HG02759 (cell line): ENCODE data around the gene ABCG8.

Source experiments
- ATAC-seq: cut with Tn5 transposase; IDR thresholded peaks from one replicate; pipeline ENCODE4 v1.9.1; 2021; ENCODE audit warnings: mild to moderate bottlenecking, moderate library complexity; ENCODE audit not compliant: unreplicated experiment

The ABCG8 gene

DNA sequence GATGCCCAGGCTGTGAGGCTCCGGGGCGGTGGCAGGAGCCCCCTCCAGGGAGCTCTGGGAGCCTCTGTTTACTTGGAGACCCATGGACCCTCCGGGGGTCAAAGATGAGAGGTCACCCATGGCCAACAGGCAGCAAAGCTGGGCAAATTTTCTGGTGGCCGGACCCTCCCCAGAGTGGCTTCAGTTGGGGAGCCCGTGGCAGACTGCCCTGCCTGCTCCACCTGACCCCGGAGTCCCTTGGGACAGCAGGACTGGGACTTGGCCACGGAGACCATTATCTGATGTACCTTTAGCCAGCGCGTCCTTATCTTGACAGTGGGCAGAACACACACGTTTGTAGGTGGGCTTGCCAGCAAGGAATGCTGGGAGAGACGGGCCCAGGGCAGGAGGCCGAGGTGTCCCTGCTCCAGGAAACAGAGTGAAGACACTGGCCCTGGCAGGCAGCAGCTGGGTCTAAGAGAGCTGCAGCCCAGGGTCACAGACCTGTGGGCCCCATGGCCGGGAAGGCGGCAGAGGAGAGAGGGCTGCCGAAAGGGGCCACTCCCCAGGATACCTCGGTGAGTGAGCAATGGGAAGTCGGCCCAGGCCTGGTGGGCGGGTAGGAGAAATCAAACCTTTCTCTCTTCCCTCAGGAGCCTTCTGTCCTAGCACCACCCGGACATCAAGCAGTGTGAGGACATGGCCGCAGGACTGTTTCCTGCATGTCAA, at the start of gene ABCG8, which contains the start of gene ABCG5:
Gene ABCG8, plus strand, starts transcription at position 412 of the 708 bp plus-strand sequence. Its CDS starts 83 bp downstream, at position 495.
Gene ABCG5, minus strand, starts transcription at position 280 of the 708 bp plus-strand sequence. Its CDS starts 160 bp downstream, at position 120.
- ATAC-seq: no peak

DNA sequence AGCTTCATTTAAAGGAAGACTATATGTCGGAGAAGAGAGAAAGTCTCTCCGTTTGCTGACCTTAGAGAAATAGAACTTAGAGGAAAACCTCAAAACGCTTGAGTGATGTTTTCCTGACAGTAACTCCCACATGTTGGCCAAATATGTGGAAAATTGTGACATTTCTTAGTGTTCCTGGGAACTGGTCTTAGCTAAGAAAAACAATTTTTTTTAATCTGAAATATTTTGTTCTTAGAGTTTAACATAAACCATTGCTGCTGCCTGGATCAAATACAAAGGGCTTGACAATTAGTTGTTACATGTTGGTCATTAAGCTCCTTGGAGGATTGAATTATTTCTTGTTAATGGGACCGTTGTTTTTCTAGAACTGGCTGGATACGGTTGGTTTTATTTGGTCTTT, 48.6 kb upstream of the ABCG8 start:
- ATAC-seq: no peak

DNA sequence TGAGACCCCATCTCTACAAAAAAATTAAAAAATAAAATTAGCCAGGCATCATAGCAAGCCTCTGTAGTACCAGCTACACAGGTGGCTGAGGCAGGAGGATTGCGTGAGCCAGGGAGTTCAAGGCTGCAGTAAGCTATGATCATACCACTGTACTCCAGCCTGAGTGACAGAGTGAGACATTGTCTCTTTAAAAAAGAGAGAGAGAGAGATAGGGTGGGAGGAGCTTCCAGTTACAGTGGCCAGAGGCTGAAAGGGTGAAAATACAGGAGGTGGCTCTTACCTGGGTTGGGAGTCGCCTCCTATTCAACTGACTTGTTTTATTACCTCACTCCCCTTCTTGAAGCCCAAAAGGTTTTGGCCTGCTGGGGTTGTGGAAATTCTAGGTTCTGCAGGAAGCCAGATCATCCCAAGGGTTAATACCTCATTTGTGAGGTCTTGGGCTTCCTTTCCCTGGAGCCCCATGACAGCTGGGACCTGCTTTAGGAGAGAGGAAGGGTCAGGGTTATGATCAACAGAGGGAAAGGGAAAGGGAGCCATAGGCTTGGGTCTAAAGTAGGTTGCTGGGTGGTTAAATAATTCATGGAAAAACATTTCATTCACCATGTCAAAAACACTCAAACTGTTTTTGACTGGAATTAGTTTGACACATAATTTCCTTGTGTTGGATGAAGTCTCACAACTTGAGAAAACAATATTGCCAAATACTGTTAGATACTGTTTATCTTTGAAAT, 47.6 kb upstream of the ABCG8 start:
- no peak for ATAC-seq

DNA sequence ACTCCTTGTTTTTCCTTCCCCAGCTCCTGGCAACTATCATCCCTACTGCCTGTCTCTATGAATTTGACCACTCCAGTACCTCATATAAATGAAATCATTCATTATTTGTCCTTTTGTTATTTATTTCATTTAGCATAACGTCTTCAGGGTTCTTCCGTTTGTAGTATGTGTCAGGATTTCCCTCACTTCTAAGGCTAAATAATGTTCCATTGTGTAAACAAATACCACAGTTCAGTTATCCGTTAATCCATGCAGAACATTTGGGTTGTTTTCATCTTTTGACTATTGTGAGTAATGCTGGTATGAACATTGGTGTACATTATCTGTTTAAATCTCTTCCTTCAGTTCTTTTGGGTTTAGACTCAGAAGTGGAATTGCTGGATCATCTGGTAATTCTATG, 46.1 kb upstream of the ABCG8 start:
- ATAC-seq: no peak

DNA sequence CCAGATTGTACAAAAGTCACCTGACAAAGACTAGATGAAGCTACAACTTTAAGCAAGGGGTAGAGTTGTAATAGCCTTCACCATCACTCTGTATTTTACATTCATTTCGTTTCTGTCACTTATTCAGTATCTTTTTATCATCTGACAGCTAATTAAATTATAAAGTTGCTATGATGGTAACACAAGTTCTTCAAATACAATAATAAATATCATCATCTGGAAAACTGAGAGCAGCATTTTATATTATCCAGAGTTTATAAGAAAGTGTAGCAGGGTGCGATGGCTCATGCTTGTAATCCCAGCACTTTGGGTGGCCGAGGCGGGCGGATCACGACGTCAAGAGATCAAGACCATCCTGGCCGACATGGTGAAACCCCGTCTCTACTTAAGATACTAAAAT, 43.8 kb upstream of the ABCG8 start:
- ATAC-seq: no peak

DNA sequence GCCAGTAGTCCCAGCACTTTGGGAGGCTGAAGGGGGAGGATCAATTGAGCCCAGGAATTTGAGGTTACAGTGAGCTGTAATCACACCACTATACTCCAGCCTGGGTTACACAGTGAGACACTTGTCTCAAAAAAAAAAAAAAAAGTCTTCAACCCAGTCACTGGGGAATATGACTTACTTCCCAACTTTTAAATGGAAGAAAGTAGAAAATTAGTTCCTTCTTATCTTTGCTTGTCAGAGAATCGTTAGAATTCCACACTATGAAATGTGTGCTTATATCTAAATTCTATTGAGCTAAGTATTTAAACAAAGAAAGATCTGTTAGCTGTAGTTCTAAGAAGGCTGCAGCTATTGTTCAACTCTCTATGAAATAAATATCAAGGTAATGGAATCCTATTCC, 42.6 kb upstream of the ABCG8 start:
- ATAC-seq: no peak

DNA sequence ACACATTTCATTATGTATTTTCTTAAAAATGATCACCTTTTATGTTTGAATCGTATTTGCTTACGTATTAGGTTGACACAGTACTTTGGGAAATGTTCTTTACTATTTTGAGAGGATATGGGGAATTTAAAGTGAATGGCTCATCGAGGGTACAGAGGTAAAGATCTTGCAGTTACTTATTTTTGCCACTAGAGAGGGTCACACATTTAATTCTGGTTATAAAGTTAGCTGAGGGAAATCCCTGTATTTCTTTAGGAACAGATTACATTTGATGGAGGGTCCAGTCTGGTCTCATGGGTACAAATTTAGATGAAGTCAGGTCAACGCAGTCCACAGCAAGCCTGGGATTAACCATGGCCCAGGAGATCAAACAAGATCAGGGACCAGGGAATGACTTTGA, 40.5 kb upstream of the ABCG8 start:
- ATAC-seq: no peak

DNA sequence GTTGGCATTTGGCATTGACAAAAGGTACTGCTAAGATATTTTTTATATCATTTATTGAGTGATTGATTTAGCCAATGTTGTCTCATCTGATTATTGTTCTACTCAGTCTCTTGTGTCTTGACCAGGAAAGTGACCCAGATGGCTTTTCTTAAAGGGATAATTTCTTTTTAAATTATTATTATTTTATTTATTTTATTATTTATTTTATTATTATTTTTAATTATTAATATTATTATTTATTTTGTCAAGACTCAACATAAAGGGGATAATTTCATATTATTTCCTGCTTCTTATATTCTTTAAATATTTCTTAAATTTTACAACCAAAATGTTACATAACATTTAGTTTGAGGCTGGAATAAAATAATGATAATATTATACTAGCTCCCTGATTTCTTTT, 37.9 kb upstream of the ABCG8 start:
- ATAC-seq: no peak

DNA sequence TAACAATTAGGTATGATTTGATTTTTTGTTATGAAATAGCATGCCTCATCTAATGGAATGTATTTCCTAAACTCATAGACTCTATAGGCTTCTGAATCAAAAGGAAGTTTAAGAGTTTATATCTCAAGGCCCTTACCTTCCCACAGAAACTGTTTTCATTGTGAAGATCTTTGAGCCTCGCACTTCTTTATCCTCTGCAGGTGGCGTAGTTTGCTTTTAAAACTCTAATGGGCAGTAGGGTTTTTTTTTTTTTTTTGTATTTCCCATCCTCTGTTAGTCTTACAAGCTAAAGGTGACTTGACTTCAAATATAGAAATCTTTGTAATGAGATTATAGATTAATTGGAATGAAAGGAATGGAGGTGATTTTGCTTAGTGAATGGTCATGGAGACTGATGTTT, 36.6 kb upstream of the ABCG8 start:
- ATAC-seq: no peak

DNA sequence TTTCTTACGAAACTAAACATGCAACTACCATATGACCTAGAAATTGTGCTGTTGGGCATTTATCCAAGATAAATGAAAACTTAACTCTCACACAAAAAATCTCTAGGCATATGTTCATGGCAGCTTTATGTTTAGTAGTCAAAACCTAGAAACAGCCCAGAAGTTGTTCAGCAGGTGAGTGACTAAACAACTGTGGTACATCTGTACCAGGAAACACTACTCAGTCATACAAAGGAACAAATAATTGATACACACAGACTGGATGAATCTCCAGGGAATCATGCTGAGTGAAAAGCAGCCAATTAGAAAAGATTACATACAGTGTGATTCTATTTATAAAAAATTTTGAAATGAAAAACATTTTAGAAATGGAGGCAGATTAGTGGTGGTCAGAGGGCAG, 35.7 kb upstream of the ABCG8 start:
- ATAC-seq: no peak

DNA sequence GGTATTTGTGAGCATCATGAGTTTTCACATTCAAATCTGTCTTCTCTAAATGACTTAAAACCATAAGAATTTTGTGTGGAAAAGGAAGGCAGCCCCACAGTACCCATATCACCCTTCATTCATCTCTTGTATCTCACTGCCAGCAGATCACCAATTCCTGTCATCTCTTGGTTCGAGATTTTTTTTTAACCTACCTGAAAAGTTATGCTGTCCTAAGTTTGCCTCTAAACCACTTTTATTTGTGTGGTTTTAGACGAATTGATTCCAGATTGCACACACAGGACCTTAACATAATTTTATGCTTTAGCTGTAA, 32.1 kb upstream of the ABCG8 start:
- ATAC-seq: no peak

DNA sequence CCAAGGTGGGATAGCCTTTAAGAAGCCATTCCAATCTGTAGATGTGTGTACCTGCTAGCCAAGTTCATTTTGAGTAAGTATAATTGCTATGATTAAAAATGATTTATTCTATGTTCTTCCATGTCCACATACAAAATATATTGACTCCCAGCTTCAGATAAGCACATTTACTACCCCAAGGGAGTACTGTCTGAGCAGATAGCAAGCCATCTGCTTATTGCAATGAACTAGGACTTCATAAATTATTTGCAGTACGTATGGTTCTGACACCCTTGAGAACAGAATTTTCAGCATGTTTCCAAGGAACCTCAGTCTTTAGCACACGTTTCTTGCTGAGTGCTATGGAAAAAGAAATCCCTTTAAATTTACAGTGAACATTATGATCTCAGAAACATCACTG, 28.3 kb upstream of the ABCG8 start:
- no peak for ATAC-seq

DNA sequence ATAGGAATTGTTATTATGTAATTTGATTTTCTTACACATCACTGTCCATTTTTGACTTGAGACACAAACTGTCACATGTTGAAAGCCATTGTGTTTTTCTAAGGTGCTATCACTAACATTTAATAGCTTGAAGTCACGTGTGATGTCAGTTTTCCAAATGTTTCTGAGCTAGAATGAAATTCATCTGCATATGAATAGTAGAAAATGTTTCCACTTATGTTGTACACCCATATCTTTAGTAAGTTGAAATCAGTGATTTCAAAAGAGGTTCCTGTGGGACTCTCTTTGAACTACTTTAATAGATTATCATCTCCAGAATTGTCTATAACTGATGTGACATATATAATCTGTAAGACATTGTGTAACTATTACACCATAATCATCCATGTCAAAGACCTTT, 27.9 kb upstream of the ABCG8 start:
- ATAC-seq: no peak

DNA sequence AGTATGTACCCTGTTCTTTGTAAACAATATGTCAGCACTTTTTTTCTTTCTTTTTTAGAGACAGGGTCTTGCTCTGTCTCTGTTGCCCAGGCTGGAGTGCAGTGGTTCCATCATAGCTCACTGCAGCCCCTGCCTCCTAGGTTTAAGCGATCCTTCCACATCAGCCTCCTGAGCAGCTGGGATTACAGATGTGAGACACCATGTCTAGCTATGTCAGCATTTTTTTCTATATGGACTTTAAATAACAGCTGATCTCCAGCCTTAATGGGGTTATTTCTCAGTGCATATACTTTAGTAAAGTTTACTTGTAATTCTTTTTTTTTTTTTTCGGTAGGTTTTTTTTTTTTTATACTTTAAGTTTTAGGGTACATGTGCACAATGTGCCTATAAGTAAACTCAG, 26.8 kb upstream of the ABCG8 start:
- ATAC-seq: no peak

DNA sequence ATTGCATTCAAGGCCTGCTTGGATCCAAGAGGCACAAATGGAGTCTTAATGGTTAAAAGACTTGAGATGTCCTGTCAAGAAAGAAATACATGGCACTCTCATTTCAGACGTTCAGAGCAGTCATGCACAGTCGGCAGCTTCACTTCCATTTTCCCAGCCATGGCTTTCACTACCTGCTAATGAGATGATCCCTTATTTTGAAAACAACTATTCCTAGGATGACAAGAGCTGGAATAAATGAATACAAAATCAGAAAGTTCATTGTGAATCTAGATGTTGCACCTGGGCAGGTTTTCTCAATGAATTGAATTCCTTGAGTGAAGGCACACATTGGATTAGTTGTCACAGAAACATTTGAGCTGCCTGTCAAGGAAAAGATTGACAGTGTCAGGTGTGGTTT, 25.8 kb upstream of the ABCG8 start:
- no peak for ATAC-seq

DNA sequence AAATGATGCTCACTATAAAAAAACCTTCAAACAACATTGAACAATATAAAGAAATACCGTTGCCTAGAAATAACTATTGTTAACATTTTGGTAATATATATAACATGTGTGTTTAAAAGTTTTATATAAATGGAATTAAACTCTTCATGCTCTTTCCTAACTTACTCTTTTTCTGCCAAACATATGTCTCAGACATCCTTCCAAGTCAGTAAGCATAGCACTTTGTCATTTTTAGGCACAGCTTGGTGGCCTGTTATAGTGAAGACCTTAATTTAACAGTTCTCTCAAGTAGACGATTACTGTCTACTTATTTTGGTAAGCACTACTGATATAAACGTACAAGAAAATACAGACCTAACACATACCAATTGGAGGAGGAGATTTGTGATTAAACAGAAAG, 24.1 kb upstream of the ABCG8 start:
- no peak for ATAC-seq

DNA sequence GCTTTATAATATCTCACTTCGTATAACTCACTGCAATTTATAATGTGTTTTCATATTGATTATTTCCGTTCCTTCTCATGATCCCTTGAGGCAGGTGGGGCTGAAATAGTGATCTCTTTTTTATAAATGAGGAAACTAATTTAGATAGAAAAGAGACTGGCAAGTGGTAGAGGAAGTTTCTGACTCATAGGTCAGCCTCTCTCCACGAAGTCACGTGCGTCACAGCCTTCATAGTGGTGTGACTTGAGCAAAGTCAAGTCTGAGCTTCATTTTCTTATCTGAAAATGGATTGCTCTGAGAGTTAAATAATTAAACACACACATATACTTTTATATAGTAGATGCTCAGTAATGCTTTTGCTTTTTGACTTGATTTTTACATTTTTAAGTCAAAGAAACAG, 20.0 kb upstream of the ABCG8 start:
- no peak for ATAC-seq

DNA sequence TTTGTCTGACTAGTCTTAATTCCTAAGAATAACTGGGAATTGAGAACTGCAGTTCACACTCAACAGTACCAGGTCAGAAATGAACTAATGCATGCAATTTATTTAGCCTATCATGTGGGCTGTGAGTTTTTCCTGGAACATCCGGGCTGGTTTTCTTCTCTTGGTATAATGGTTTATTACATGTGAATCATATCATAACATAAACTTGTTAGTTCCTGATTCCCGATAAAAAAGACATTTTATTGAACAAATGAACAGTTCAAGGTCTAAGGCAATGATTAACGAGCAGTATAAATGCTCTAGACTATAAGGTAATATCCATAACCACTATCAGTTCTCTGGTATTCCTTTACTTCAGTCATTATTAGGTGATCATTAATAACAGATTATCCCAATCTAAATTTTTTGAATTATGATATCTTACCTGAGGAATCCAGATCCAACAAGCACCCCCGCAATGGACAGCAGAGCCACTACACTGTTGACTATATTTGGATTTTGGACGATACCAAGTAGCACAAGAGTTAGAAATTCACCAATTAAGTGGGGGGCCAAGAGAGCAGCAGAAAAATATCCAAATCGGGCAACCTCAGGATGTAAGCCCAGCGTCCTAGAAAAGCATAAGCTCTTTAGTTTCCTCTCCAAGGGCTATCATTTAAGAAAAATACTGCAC, 19.1 kb upstream of the ABCG8 start:
- ATAC-seq: no peak

DNA sequence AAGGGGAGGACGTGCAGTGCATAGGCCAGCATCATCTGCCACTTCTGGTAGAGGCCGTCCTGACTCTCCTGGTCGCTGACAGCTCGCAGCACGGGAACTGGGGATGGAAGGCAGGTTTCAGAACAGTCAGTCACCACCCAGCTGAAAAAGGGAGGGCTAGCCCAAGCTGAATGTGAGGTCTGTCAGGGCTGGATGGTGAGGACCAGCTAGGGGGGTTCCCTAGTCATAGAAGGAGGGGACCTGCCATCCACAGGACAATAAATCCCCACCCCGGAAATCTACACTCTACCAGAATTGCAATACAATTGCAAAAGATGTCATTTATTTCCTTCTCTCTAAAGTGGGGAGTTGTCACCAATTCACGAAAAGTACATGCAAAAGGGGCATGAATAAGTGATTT, 15.9 kb upstream of the ABCG8 start:
- ATAC-seq: no peak

DNA sequence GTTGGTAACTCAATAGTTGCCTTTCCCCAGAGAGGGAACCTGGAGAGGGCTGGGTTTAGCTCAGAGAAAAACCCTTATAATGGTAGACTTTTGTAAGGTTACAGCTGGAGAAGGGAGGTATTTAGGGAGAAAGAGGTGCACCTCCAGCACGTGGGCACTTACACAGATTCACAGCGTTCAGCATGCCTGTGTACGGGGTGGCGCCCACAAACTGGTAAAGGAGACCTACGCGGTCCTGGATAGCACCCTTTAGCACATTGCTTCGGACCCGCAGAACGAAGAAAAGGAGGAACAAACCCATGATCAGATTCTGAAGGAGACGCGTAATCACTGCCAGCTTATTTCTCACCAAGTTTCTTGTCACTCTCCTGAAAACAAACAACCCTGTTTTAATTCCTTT, 15.0 kb upstream of the ABCG8 start:
- no peak for ATAC-seq

DNA sequence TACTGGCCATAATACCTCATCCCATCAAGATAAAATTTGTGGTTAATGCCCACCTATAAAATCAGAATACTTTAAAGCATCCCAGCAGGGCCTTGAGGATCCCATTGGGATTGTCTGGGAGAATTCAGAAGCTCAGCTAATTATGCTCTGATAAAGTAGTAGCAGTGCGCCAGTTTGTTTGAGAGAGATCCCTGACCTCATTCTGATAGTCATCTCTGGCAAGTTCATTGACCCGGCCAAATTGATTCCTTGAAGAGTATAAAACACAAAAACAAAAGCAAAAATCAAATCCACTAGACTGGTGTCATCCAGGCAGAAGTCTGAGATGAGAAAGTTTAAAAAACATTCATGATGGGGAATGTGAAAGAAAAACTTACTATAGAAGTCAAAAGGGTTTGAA, 14.3 kb upstream of the ABCG8 start:
- no peak for ATAC-seq

DNA sequence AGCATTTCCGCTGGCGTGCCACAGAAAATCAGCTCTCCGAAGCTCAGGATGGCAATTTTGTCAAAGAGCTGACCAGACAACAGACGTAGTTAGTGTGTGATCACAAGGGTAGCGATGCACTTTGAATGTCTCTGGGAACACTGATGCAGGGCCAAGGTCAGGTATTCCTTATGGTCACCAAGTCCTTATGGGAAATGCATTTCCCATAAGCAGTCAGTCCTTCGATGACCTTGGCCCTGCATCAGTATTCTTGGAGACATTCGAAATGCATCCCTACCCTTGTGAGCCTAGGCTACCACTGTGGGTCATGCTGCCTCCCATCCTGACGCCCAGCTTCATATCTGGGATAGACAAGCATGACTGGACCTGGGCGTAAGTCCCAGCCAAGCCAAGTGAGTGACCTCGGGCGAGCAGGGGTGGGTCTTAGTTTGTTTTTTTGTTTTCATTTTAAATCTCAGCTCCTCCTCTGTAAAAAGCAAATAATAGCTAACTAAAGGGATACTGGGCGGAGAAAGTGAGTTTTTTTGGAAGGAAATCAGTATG, 13.7 kb upstream of the ABCG8 start:
- ATAC-seq: no peak
